NCI-H2227 treated with DMSO at 0.1 percent for 48 hours (cell line): ENCODE data around the gene HSF2.
A peak's percentile ranks its signal among the peaks of the same experiment; 100 is the strongest.

Source experiments
- DNase-seq: peaks from one replicate; lab custom pipeline; 2025; lab: John Stamatoyannopoulos, UW

Gene HSF2, protein sequence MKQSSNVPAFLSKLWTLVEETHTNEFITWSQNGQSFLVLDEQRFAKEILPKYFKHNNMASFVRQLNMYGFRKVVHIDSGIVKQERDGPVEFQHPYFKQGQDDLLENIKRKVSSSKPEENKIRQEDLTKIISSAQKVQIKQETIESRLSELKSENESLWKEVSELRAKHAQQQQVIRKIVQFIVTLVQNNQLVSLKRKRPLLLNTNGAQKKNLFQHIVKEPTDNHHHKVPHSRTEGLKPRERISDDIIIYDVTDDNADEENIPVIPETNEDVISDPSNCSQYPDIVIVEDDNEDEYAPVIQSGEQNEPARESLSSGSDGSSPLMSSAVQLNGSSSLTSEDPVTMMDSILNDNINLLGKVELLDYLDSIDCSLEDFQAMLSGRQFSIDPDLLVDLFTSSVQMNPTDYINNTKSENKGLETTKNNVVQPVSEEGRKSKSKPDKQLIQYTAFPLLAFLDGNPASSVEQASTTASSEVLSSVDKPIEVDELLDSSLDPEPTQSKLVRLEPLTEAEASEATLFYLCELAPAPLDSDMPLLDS

DNA sequence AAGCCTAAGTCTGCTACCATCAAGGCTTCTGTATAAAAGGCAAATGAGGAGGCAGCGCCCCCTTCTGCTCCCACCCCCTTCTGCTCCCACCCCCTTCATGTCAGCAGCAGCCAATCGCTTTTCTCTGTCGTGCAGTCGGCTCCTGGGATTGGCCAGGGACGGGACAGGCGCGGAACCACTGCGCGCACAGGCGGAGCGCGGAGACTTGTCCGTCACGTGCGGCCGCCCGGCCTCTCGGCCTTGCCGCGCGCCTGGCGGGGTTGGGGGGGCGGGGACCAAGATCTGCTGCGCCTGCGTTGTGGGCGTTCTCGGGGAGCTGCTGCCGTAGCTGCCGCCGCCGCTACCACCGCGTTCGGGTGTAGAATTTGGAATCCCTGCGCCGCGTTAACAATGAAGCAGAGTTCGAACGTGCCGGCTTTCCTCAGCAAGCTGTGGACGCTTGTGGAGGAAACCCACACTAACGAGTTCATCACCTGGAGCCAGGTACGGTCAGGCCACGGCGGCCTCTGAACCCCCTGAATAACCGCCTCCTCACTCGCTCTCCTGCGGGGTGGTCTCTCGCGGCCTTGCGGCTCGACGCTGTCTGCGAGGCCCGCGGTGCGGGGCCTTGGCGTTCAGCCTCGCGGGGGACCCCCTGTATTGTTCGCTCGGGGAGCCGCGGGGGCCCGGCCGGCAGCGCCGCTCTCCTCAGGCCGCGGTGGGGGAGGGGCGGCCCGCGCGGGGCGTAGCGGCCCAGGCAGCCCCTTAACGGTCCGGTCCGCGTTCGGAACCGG is at the start of gene HSF2:
Gene HSF2, plus strand, starts transcription at position 305 of the 773 bp plus-strand sequence. Its CDS starts 86 bp downstream, at position 391.
- peak; percentile 81 for DNase-seq

DNA sequence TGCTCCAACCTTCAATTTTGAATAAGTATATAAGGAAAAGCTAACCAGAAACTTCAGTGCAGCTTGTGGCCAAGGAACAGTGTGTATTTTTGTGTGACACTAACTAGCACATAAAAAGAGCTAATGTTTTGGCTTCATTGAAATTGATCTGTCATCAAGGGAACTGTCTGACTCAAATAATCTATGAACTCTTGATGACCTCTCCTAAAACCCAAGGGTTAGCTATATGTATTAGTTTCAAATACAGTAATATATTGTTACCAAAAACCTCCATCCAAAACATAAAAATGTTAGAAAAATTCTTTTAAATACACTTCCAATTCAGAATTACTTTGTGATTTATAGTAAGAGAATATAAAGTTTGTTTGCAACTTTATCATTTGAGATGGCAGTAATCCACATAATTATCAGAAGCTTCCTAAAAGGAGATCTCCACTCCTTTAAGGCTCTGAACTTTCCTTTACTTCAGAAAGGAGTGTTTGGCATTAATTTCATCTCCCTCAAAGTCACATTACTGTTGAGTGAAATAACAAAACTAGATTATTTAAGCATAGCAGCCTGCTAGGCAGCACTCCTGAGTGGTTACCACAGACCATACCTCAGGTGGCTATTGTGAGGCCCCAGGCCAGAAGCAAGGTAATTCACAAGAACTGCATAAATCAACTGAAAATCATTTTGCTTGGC is 46.3 kb upstream of the HSF2 start:
- no peak for DNase-seq

DNA sequence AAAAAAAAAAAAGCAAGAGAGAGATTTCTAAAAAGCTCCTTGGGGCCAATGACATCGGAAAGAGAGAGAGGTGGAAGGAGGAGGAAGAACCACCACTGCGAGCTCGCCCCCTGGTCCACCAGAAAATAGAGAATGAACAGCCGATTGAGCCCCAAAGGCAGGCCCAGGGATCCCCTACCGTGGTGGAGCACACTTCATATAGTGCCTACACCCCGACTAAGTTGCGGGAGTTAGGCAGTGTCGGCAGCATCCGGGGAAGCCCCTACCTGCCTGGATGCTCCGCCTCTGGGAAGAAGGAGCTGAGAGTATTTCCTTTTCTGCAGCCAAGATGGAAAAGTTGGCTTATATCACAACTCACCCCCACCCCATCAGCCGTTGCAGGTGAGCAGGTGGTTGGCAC is 38.6 kb upstream of the HSF2 start:
- no peak for DNase-seq

DNA sequence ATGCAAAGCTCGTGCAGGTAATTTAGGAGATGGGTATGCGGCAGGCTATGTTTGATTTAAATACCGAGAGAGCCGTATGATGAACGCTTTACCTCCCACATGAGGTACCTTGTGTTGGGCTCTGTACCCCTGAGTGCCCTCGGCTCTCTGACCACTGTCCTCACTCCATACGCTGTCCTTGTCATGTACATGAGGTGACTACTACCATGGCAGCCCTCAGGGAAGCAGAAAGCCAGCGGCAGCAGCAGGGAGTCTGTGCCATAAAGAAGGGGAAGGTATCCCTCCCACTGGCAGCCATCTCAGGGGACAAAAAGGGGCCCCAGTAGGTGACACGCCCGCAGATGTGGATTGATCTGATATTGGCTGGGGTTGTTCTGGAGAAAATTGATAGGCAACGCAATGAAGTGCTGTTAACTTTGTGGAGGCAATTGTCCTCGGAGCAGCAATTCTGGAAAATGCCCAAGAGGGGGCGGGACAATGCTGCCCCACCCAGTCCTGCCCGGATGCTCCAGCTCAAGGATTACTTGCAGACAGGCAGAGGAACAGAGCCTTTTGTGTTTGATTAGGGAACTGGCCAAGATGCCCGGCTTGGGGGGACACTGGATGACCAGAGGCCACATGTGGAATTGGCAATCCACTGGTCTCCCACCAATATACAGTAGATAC is 38.0 kb upstream of the HSF2 start:
- no peak for DNase-seq

DNA sequence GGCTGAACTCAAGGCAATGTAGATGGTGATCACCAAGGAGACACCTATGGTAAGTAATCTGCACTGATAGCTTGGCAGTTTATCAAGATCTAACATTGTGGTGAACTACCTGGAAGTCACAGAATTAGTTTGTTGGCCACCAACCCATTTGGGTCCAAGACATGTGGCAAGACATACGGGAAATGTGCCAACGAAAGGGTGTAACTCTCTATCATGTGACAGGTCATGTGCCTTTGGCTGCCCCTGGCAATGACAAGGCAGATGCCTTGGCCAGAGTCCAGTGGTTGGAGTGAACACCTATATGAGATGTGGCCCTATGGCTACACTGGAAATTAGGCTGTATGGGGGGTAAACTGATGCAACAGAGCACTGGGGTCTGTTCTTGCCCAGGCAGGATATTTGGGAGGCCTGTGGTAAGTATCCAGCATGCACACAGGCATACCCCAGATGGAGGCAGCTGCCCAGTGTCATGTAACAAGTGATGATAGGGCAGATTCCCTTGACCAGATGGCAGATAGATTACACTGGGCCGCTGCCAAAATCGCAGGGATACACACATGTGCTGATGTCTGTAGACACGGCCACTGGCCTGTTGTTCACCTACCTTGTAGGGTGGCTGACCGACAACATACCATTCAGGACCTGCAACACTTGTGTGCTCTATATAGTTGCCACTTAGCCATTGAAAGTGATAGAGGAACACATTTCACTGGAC is 35.5 kb upstream of the HSF2 start:
- no peak for DNase-seq

DNA sequence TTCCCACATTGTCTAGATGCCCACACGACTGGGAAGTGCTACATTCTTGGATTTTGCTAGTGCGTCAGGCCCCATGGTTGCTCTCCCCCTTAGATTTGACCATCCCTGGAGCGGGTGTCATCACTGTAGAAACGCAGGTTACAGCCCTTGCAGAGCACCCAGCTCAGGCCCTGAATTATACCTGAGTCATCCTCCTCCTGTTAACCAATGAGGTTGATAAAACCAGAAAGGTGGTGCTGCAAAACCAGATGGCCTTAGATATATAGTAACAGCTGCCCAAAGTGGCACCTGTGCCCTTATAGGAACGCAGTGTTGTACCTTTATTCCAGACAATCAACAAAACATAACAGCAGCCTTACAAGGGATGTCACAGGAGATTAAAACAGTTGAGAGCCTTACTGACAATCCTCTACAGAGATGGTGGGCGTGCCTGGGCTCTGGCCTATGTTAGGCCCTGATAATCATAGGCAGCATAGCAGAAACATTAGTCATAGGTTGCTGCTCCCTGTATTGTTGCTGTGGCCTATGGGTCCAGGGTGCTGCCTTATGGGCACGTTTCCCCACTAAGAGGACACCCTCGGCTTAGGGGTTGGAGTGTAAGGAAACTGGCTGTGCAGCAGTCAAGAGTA is 33.6 kb upstream of the HSF2 start:
- no peak for DNase-seq

DNA sequence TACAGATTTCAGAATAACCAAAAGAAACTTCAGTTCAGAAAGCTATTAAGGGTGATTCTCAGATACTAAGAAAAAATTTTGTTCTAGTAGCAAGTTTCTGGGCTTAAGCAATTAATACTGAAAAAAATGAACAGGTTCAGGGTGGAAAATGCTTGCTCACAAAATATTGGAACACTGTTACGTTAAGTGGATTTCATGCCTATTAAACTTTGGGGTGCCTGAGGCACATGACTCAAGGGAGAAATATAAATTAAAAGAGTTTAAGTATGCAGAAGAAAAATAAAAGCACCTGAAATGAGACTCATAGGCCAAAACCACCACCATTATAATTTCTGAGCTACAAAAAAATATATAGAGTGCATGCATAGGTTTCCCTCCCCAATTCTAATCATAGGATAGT is 32.3 kb upstream of the HSF2 start:
- DNase-seq = no peak

DNA sequence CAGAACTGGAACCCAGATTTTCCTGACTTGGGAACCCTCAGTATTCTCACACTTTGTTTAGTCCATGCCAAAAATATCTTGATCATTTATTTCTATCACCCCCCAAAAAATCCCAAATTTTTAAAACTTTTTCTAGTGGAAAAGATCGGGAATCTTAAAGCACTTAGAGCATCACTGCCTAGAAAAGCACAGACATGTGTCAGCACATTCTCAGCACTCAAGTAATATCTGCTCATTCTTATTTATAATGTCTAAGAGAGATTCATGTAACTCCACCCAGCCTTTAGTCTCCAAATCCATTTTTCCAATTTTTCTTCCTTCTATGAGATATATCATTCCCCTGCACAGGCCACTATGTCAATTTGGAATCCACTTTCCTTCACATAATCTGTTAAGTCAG is 29.9 kb upstream of the HSF2 start:
- DNase-seq = no peak

DNA sequence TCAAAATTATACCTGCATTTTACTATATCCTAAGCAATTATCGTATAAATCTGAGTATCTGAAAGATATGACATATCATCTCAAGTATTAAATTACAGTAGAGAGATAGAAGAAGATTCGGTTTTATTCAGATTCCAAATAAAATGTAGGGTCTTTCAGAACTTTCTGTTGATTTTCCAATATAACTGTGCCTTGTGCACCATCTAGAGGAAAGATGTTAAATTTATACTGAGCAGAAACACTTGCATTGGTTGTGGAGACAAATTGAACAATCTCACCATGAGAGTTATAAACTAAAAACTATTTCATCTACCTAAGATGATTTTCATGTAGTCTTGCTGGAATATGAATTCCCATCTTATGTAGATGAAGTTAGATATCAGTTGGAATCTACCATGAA is 26.8 kb upstream of the HSF2 start:
- no peak for DNase-seq

DNA sequence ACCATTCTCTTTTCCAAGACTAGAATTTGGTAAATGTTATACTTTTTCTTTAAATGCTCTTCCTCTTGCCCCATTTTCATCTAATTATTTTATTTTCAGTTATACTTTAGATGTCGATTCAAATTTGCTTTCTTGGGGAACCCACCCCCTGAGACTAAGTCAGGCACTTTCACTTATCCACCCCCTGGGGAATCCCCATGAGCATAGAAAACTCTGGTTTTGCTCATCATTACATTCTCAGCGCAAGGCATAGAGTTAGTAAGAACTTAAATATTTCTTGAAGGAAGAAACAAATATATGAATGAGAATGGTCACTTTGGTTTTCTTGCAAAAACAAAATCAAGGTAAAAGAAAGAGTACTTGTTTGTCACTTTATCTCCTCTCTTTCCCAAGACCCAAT is 25.1 kb upstream of the HSF2 start:
- DNase-seq = no peak

DNA sequence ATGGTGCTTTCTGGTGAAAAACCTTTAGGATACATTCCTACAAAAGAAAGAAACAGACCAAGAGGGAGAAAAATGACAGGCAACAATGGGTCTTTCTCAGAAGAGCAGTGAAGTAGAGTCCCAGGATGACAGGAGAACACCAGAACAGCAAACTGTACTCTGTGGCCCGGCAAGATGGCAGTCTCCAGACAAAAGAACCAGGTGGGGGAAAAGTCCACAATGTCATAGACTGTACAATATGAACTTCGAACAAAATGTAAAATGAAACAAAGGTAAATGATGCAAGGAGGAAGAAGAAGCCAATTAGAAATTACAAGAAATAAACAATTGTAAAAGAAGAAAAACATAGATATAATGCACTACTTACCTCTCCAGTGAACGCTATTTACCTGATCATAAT is 23.2 kb upstream of the HSF2 start:
- DNase-seq = no peak

DNA sequence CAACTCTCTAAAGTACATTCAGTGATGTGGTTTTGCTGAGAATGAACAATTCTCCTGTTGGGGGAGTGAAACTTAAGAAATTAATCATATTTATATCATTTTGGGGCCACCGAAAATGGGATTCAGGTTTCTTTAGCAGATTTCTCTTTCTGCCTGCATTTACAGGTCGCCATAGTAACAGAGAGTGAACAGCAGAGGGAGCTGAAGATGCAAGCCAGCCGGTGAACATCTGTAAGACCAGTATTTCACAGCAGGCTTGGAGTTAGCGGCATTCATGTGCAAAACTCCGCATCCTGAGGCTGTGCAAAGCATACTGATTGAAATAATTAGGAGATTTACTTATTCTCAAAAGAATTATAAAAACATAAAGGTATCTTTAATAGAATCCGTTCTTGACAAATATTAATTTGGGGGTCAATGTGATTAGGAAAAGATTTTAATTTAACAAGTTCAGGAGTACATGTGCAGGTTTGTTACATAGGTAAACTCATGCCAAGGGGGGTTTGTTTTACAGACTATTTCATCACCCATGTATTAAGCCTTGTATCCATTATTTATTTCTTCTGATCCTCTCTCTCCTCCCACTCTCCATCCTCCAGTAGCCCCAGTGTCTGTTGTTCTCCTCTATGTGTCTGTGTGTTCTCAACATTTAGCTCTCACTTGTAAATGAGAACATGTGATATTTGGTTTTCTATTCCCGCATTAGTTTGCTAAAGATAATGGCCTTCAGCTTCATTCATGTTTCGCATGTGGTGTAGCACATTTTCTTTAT is 17.8 kb upstream of the HSF2 start:
- DNase-seq = peak; percentile 55

DNA sequence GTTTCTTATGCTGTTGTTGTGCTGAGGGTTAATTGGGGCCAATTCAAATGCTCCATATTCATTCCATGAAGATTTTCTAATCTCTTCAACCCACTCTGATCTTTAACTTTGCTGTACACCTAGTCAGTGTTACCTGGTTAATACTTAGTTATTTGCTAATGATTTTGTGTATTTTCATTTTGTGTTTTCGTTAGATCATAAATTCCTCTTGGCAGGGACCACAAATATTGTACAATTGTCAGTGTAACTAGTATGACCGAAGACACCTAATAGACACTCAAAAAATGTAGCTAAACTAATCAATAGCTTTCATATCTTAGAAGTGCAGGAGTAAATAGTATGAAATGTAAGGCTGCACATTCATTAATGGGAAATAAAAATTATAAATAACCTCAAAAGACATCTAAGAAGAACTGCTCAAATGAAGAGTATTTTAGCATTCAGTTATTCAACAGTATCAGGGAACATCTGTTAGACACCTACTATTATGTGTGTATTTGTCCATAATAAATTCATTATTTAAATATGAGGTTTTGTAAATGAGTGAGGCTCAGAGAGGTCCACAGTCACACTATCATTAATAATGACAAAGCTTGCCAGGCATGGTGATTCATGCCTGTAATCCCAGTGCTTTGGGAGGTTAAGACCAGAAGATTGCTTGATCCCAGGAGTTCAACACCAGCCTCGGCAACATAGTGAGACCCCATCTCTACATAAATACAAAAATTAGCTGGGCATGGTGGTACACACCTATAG is 13.4 kb upstream of the HSF2 start:
- no peak for DNase-seq

DNA sequence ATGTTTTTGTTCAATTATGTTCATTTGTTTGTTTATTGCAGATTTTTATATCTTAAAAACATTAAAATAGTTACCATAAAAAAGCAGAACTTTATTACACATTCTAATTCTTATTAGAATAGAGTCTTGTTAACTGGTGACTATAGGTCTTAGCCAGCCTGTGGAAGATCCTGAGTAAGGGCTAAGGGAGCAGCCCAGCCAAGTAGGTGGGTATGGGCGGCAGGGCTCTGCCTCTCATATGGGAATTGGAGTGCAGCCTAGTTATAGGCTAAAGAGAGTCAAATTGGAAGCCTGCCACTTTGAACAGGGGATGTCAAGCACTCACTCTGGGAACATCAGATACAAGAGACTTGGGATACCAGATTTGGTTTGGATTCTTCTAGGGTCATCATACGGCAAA is 10.5 kb upstream of the HSF2 start:
- no peak for DNase-seq

DNA sequence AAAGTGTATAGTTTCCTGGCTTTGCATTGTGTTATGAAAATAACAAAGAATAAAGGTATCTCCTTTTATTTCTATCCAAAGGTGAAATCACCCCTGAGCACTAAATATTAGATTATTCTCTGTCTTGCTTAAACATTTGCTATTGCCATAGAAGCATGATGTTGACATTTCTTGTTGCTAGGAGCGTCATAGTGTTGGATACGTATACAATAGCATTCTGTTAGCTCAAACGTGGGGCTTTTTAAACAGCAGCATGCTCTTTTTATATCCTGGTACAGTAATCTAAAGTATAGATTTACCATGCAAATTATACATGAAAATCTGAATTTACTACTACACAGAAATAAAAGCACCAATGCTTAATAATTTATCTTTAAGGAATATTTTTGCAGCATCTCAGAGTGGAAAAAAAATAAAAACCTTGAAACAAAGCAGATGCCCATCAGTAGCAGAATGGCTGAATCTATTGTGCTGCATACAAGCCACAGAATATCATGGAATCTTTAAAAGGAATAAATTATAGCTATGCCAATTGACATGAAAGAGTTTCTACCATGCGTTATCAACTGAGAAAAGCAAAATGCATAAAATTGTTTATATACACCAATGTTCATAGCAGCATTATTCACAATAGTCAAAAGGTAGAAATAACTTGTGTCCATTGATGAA is 9.6 kb upstream of the HSF2 start:
- no peak for DNase-seq

DNA sequence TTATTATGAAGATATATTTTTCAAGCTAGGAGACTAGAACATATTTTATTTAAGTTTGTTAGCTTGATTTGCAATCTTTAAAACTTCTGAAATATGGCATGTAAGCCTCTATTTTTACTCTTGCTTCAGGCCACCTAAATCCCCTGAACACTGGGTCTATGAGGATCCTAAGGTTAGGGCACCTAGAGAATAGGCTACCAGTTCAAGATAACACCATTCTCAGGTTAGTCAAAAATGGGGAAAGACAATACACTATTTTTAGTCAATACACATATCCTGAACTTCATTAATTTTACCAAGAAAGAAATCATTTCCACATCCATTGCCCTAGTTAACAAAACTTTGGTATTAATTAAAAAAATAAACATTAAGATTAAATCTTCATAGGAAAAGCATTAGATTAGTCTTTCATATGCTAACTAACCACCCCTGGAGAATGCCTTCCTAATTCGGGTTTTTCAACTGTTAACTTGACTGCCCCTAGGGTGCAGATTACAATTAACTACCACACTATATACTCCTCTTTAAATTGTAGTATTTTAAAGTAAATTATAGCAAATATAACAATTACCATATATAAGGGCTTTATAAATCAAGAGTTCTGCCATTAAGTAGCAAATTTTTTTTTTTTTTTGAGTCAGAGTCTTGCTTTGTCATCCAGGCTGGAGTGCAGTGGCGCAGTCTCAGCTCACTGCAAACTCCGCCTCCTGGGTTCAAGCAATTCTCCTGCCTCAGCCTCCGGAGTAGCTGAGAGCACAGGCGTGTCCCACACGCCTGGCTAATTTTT is 6.7 kb upstream of the HSF2 start:
- no peak for DNase-seq

DNA sequence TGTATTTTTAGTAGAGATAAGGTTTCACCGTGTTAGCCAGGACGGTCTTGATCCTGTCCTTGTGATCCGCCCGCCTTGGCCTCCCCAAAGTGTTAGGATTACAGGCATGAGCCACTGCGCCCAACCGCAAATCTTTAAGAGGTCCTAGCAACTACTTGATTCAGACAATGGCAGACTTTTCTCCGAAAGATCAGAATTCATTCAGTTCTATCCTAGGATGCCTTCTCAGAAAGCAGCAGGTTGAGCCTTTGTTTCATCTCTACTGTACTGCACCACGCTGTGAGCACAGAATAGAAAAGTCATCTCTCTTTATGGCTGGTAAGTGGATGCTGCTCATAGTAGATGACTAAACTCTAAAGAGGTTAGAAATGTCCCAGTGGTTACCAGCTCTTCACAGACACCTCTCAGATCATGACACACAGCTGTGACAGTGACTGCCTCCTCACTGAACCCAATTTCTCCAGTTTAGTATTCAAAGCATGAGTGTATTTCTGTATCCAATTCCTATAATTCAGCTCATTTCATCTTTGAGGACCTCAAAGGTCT is 6.0 kb upstream of the HSF2 start:
- no peak for DNase-seq

DNA sequence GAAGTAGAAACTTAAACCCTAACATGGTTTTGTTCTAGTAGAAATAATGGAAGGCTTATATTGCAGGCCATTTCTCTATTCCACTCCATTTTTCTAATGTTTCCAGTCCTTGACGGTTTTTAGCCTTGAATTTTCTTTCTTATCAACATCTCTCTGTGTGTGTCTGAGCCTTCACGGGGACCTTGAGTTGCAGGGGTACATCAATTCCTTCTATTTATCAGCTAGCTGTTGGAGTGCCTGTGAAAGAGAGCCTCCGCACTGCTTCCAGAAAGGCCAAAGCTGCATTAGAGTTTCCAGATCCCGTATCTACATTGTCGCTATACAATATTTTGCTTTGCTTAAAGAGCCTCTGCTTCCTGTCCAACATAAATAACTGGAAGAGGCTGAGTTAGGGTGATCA is 5.4 kb upstream of the HSF2 start:
- DNase-seq = no peak
